LoVo (cell line): Measurements from ENCODE around the gene OSBPL10.

Source experiments
- DNase-seq: peaks from one replicate; pipeline ENCODE4 v3.0.0-alpha.2; 2016; ENCODE audit warnings: low spot score

The OSBPL10 gene

GRCh38 chr3:31958701-31959152 is 22.3 kb downstream of the OSBPL10 start:
- no peak for DNase-seq

- no peak for DNase-seq
Measured at GRCh38 chr3:31957106-31957505, 24.0 kb downstream of the OSBPL10 start.

- DNase-seq = no peak
Measured at GRCh38 chr3:31955581-31955980, 25.5 kb downstream of the OSBPL10 start.

- no peak for DNase-seq
Measured at GRCh38 chr3:31953636-31954035, 27.4 kb downstream of the OSBPL10 start.

GRCh38 chr3:31953091-31953490 is 28.0 kb downstream of the OSBPL10 start:
- no peak for DNase-seq

- no peak for DNase-seq
Measured at GRCh38 chr3:31952205-31952604, 28.9 kb downstream of the OSBPL10 start.

- no peak for DNase-seq
Measured at GRCh38 chr3:31948280-31948679, 32.8 kb downstream of the OSBPL10 start.

GRCh38 chr3:31947671-31948091 is 33.4 kb downstream of the OSBPL10 start:
- DNase-seq = no peak

GRCh38 chr3:31947162-31947561 is 33.9 kb downstream of the OSBPL10 start:
- DNase-seq = no peak

- DNase-seq = no peak
Measured at GRCh38 chr3:31946484-31947081, 34.5 kb downstream of the OSBPL10 start.

- DNase-seq = no peak
Measured at GRCh38 chr3:31945738-31946052, 35.4 kb downstream of the OSBPL10 start.

GRCh38 chr3:31943041-31943440 is 38.0 kb downstream of the OSBPL10 start:
- DNase-seq = no peak

GRCh38 chr3:31942446-31942845 is 38.6 kb downstream of the OSBPL10 start:
- DNase-seq = no peak

GRCh38 chr3:31937225-31937624 is 43.8 kb downstream of the OSBPL10 start:
- no peak for DNase-seq

- no peak for DNase-seq
Measured at GRCh38 chr3:31936420-31937060, 44.5 kb downstream of the OSBPL10 start.

GRCh38 chr3:31934866-31935265 is 46.2 kb downstream of the OSBPL10 start:
- no peak for DNase-seq

GRCh38 chr3:31934018-31934417 is 47.0 kb downstream of the OSBPL10 start:
- DNase-seq = no peak

- DNase-seq = no peak
Measured at GRCh38 chr3:31932990-31933389, 48.1 kb downstream of the OSBPL10 start.

GRCh38 chr3:31929826-31930502 is 51.1 kb downstream of the OSBPL10 start:
- DNase-seq = no peak

- DNase-seq = no peak
Measured at GRCh38 chr3:31927811-31928210, 53.3 kb downstream of the OSBPL10 start.

GRCh38 chr3:31926543-31926942 is 54.5 kb downstream of the OSBPL10 start:
- no peak for DNase-seq

GRCh38 chr3:31925271-31925630 is 55.8 kb downstream of the OSBPL10 start:
- DNase-seq = no peak

GRCh38 chr3:31924610-31925270 is 56.3 kb downstream of the OSBPL10 start:
- DNase-seq = no peak
